GM21717 (cell line): ENCODE measurements around the gene STT3B.
"Not testable (repeated sequence)": the region's sequence is repeated elsewhere in the genome, so short reads cannot be mapped to it uniquely, and the experiment has no call there.

Experiments
- ATAC-seq: cut with Tn5 transposase; IDR thresholded peaks from one replicate; pipeline ENCODE4 v1.9.1; 2021; ENCODE audit warnings: mild to moderate bottlenecking, moderate library complexity; ENCODE audit not compliant: unreplicated experiment

Gene STT3B

DNA sequence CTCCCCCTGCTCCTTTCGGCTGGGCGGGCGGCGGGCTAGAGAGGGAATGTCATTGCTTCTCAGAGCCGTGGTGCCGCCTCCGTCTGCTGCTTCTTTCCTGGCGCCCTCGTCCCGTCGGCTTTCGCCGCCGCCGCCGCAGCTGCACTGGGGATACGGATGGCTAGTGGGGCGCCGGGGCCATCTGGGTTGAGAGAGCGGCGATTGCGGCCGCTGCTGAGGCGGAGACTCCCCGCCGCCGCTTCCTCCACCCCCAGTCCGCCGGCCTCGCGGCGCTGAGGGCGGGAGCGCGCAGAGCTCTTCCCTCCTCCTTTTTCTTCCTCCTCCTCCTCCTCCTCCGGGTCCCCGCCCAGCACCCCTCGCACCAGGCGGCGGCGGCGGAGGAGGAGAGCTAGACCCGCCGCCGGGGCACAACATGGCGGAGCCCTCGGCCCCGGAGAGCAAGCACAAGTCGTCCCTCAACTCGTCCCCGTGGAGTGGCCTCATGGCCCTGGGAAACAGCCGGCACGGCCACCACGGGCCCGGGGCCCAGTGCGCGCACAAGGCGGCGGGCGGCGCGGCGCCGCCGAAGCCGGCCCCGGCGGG, at the start of gene STT3B:
TSS of gene STT3B (plus strand) at position 339 of the 582 bp plus-strand sequence. CDS start at position 413, 74 bp downstream.
- ATAC-seq = peak; percentile 64

DNA sequence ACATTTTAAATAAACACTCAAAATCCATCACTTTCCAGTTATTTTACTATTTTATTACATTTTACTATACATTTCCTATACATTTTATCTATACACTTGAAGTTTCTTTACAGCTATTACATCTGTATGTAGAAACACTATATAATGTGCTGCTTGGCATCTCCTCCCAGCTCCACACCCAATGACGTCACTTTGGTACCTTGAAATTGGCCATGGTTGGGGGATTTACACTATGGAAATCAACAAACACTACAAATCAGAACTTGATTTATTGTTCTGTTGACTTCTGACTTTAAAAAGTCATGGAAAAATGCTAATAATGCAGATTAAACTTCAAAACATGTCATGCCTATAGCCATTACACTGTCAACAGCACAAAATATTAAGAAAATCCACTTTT, 48.9 kb upstream of the STT3B start:
- no peak for ATAC-seq

DNA sequence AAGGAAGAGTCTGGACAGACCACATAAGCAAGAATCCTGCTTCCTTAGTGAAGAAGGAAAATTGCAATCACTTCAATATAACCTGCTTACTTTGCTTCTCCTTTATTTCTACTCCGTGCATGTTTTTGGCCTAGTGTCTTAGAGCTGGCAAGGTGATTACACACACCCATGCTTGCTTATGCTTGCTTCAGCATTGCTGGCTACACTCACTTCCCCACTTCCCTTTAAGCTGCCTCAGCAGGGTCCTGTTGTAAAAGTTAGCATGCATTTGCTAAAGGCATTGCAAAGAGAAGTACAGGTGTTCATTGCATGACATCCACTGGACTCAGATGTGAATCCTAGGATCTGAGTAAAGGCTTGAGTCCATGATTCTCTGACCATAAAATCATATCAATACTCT, 47.5 kb upstream of the STT3B start:
- no peak for ATAC-seq

DNA sequence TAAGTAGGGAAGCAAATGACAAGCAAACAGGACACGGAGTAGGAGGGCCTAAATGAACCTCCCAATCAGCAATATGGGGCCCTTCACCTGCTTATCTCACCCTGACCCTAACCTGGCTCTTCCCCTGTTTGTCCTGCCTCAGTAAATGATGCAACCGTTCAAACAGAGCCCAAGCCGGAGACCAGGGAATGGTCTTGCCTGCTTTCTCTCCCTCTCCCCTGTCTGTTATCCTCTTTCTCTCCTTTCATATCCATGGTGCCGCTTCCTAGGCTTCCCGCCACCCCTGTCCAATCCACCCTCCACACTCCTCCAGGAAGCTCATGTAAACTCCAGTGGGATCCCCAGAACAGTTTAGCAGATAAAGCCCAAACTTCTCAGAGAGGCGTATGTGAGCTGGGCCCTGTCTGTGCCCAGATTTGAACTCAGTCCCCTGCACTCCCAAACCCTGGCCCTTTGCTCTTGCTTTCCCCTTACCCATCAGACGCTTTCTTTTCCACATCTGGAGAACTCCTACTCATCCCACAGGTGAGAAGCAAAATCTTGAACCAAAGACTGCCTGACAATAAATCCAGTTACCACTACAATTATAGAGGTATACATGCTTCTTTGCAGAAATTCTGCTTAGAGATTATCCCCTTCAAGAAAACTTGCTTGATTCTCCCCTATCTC, 45.7 kb upstream of the STT3B start:
- no peak for ATAC-seq

DNA sequence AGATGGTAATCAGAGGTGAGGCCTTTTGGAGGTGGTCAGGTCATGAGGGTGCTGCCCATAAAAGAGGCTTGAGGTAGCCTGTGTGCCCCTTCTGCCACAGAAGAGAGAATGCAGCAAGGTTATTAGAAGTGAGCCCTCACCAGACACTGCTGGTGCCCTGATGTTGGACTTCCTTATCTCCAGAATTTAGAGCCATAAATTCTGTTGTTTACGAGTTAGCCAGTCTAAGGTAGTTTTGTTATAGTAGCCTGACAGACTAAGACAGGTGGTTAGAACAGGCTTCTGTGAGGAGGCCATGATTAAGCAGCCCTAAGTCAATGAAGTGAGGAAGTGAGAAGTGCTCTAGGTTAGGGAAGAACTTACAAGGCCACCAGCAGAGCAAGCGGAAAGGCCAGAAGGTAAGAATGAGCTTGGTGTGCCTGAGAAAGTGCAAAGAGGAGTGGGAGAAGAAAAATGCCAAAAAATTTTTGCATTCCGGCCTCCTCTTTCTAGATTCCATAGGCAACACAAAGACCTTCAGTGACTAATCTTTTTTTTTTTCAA, 44.2 kb upstream of the STT3B start:
- ATAC-seq = no peak

DNA sequence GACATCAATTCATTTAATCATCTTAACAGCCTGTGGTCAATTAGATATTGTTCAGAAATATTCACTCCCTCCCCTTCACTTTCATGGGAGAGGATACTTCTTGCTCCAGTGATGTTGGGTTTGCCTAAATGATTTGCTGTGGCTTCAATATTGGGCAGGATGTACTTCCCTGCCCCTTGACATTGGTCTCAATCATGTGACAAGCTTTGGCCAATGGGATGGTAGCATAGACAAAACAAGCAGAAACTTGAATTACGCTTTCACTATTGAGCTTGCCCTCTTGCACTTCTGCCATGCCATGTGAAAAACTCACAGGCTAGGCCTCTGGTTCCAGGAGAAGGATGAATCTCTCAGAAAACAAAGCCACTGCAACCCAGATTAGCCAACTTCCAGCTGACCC, 42.2 kb upstream of the STT3B start:
- no peak for ATAC-seq

DNA sequence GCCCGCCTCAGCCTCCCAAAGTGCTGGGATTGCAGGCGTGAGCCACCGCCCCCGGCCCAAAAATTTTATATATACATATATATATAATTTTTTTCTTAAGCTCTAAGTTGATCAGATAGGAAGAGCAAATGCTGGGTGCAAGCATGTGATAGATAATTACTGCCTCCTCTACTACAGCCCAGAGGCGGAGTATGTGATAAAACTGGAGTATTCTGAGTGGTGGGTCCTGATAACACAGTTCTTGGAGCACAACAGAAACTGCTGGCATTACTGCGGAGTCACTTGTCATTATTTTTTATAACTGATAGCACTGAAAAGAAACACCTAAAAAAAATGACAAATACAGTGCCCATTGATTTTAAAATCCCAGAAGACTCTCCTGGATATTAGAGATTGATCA, 41.1 kb upstream of the STT3B start:
- ATAC-seq = no peak

DNA sequence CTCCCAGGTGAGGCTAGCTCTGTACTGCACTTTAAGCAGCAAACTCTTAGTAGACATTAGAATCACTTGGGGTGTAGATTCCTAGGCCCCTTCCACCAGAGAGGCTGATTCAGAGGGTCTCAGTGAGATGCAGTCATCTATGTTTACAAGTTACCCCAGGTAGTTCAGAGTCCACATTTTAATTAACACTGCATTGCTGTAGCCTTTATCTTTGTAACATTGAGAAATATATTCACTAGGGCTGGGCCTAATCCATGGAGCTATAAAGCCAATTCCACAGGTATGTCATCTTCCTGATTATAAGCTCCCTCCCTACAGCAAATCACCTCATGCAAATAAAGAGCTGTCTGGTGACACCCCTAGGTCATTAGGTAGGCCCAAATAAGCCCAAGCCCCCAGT, 39.6 kb upstream of the STT3B start:
- ATAC-seq = no peak

DNA sequence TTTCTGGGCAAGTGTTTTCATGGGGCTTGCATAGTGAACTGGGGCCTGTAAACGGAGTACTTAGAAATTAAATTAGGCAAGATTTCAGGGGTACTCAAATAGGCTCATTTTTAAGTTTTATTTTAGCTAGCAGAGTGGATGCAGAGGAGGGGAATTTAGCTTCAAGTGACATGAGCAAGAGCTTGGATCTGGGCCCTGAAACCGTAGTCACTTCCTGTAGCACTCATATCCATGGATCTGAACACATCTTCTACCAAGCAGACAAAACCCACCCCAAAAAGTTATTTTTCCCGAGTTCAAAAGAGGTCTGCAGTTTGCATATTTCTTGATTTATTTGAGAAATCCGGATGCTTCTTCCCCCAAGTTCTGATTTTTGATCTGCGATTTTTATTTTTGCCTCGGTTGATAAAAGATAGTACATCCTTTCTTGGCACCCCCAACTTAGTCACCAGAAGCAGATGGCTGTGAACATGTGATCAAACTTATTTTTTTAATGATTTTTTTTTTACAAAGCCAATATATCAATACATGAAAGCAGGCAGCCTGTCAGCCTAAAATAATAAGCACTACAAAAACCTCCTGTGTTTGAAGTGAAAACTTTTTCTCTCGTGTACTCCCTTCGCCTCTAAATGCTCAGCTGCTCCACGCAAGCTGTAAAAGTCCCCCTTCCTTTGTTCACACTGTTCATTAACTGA, 36.6 kb upstream of the STT3B start:
- ATAC-seq = no peak

DNA sequence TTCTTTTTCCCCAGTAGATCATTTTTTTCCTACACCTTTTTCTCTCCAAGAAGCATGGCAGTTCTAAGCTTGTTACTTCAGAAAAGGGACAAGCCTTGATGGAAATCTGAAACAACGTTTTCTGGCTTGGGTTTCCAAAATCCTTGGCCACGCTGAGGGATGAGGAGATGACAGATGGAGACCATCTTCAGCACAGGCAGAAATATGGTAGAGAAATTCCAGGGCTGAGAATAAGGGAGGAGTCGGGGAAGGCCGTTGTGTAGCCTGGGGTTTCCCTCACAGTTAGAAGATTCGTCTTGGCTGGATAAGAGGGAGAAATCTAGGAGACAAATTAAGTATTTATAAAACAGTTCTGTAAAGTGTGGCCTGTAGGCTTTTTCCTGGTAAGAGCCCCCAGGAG, 33.9 kb upstream of the STT3B start:
- no peak for ATAC-seq

DNA sequence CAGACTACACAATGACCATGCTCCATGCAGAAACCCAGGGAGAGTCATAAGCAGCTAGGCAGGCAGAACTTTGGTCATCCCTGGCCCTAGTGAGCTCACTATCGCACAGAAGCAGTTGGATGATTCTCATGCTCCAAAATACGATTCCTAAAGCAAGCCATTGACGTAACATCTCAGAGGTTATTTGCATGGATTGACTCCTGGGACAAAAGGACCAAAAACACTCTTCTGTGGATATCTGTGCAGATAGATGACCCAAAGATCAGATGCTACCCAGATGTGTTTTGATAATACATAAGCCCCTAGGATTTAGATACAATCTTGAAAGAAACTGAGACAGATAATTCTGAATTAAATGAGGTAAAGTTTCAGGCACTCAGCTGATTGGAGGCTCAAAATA, 33.4 kb upstream of the STT3B start:
- ATAC-seq = no peak

DNA sequence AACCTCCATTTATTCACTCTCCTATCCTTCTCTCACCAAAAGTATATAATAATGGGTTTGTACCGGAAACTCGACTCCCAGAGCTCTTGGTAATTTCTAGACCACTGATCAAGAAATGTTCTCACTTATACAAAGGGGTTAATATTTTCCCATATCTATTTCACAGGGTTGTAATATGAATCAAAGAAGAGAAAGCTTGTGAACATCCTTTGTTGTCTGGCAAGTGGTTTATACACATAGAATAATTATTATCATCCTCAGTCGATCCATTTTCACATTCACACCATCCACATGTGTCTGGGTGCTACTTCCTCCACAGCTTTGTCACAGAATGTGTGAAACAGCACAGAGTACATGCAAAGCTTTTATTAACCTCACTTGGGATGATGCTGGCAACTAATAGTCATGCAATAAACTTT, 29.9 kb upstream of the STT3B start:
- ATAC-seq = no peak

DNA sequence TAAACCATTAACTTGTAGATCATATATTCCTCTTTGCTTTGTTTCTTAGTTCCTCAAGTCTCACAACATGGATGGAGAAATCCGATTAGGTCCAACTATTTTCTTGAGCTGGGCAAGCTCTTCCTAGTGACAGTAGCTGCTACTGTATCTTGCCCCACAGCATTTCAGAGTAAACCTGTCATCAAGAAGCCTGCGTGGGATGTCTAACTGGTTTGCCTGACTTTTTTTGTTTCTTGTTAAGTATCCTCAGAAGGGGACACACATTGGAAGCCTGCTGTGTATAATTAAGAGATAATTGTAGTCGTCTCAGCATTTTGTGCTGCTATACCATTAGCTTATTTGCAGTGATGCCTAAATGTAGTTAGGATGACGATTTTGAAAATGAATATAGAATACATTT, 29.3 kb upstream of the STT3B start:
- no peak for ATAC-seq

DNA sequence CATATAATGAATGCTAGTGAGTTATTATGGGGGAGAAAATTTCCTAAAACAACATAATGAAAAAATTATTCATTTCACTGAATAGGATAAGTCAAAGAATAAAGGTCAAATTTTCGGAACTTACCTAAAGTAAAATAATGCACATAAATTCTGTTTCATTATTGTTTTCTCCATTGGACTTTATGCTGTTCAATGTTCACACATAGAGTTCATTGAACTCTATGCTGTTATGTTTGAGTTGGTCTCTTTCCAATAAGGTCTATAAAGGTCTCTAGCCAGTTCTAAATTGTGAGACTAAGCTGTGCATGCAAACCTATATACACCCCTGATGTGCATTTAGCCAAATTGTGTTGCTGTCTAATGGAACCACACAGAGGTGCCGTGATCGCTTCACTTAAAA, 28.5 kb upstream of the STT3B start:
- ATAC-seq = no peak

DNA sequence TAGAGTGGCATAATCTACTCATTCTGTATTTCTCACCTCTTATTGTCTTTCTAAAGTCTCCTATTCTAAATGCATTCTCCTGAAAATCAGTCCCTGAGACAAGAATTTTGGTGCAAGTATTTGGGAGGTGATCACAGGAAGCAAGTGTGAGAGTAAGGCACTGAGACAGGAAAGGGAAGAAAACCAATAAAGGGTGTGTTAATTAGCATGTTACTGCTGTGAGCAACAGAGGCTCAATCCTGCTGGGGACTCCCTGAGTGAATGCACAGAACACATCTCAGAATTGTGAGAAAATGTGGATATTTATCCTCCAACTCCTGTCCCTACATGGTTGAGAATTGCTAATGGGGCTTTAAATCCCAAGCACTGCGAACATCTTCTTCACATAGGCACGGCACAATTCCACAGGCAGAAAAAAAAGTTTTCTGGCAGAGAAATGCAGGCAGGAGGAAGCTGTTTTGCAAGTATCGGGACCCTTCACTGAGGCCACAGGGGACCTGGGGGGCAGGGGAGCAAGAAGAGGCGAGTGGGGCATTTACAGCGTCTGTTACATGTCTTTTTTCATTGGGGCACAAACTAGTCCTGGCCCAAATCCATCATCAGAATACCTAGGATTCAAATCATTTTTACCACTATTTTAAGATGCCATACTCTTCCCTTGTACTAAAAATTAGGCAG, 27.2 kb upstream of the STT3B start:
- no peak for ATAC-seq

DNA sequence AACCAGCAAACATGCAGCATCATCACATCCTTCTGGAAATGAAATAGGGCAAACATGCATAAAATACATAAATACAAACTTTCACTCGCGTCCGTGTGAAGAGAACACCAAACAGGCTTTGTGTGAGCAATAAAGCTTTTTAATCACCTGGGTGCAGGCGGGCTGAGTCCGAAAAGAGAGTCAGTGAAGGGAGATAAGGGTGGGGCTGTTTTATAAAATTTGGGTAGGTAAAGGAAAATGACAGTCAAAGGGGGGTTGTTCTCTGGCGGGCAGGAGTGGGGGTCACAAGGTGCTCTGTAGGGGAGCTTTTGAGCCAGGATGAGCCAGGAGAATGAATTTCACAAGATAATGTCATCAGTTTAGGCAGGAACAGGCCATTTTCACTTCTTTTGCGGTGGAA, 26.2 kb upstream of the STT3B start:
- not testable (repeated sequence) for ATAC-seq

DNA sequence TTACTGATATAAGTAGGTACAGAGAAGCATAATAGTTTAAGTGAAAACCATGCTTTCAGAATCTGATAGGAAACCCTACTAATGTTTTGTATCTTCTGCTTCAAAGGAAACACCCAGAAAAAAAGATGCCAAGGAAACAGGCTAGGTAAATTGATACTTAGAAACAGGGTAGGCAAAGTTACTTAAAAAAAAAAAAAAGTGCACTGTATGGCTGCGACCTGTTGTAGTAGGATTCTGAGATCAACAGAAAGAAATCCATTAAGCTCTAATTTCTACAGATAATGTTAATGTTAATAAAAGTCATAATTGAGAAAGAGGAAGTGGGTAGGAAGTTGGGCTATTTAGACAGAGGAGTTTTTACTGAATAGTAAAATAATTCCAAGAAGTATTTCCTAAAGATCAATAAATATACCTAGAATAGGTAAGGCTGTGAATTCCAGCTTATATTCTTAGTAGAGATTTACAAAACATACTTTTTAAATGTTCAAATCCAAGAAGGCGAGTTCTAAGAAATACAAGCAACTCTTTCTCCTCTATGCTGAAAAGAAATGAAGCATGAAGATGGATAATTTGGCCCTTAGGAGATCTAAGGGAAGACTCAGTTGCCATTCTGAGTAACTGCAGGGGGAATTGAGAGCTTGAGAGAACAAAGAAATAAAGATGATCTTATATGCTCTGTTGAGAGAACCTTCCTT, 24.1 kb upstream of the STT3B start:
- ATAC-seq = no peak

DNA sequence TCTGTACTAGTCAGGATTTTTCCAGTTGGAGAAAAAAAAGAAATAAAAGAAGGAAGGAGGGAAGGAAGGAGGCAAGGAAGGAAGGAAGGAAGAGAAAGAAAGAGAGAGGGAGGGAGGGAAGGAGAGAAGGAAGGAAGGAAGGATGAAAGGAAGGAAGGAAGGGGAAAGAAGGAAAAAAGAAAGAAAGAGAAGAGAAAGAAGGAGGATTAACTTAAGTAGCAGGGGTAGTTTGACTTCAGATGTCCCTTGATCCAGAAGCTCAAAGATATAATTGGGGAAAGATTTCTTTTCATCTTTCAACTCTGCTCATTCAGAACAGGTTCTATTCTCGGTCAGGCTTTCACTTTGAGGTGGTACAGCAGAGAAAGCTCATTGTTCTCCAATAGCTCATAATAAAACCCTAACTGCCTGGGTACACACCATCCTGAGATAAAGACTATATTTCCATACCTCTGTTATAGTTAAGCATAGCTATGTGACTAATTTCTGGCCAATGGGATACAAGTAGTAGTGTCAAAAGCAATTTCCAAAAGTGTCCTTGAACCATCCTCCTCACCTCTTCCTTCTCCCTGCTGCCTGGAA, 23.5 kb upstream of the STT3B start:
- no peak for ATAC-seq

DNA sequence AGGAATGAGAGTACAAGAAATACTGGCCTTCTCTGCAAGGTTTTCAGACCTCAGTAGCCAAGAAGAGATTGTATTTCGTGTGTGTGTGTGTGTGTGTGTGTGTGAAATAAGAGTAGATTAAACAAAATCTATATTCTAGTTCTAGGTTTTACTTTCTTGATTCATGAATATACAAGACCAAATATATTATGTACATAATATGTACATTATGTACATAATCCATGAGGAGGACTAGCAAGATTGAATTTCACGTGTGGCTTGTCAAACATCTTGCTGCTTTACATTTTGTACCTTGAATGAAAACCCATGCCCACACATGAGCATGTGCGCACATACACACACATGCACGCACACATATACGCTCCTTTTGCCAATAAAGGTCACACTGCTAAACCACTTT, 18.2 kb upstream of the STT3B start:
- no peak for ATAC-seq

DNA sequence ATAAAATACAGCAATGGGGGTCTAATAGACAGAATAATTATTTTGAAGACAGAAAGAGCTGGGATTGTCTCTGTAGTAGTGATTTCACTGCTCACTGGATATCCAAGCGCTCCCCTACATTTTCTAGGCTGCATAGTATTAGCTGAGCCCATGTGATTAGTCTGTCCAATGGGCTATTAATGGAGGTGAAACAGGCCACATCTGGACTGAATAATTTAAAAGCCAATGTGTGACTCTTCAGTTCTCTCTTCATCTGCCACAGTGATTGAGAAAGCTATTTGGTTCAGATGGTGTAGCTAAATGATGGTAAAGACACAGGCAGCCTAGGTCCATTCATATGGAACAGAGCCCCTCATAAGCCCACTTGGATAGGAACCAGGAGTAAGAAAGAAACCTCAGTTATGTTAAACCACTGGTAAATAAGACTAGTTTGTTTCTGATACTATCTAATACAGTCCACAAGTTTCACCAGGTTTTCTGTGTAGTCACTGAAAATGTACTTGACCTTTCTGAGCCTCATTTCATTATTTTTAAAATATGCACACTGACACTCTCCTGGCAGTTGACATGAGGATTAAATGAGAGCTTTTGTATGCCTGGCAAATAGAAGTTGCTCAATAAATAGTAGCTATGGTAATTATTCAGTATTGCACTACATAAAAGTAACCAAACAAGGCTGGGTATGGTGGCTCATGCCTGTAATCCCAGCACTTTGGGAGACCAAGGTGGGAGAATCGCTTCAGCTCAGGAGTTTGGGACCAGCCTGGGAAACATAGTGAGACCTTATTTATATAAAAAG, 17.0 kb upstream of the STT3B start:
- ATAC-seq = no peak
